Hepatocyte (in vitro differentiated cells): ENCODE results near the gene HDHD3. TPM values are rescaled to one million over a fixed set of nuclear protein-coding genes. Genes with fewer than 3 reads are reported as not detected.

Source experiments
- DNase-seq: peaks from one replicate; pipeline ENCODE4 v3.0.0-alpha.2; 2016; ENCODE audit warnings: low spot score
- H2AFZ ChIP-seq: fragments of 200-600 bp; sonication (generic); 2 replicates; pipeline ENCODE4 v1.6.0; 2016; ENCODE audit warnings: antibody characterized with exemption, mild to moderate bottlenecking
- H3K27ac ChIP-seq: fragments of 200-600 bp; sonication (generic); 2 replicates; pipeline ENCODE4 v1.5.1; 2016; ENCODE audit warnings: mild to moderate bottlenecking
- H3K27me3 ChIP-seq: fragments of 200-600 bp; sonication (generic); 2 replicates; pipeline ENCODE4 v1.6.1; 2016
- H3K36me3 ChIP-seq: fragments of 200-600 bp; sonication (generic); replicated peaks from 2 replicates; pipeline ENCODE4 v1.5.1; 2016; ENCODE audit warnings: low read depth; ENCODE audit not compliant: insufficient read depth
- H3K4me1 ChIP-seq: fragments of 200-600 bp; sonication (generic); 2 replicates; pipeline ENCODE4 v1.5.1; 2016; ENCODE audit warnings: mild to moderate bottlenecking, moderate library complexity; ENCODE audit not compliant: insufficient read depth
- H3K4me2 ChIP-seq: fragments of 200-600 bp; sonication (generic); 2 replicates; pipeline ENCODE4 v1.6.0; 2016
- H3K4me3 ChIP-seq: fragments of 200-600 bp; sonication (generic); 2 replicates; pipeline ENCODE4 v1.5.1; 2016; ENCODE audit warnings: mild to moderate bottlenecking
- H3K79me2 ChIP-seq: fragments of 200-600 bp; sonication (generic); 2 replicates; pipeline ENCODE4 v1.6.0; 2017; ENCODE audit warnings: mild to moderate bottlenecking
- H3K9me2 ChIP-seq: fragments of 200-600 bp; sonication (generic); replicated peaks from 2 replicates; pipeline ENCODE4 v1.6.0; 2017; ENCODE audit warnings: mild to moderate bottlenecking; ENCODE audit not compliant: insufficient read depth
- H3K9me3 ChIP-seq: fragments of 200-600 bp; sonication (generic); 2 replicates; pipeline ENCODE4 v1.5.1; 2016; ENCODE audit warnings: low read depth, mild to moderate bottlenecking
- H4K20me1 ChIP-seq: fragments of 200-600 bp; sonication (generic); 2 replicates; pipeline ENCODE4 v1.6.0; 2016; ENCODE audit warnings: mild to moderate bottlenecking; ENCODE audit not compliant: insufficient read depth, poor library complexity, severe bottlenecking
- CTCF ChIP-seq: fragments of 200-600 bp; sonication (generic); IDR thresholded peaks from 2 replicates; pipeline ENCODE4 v1.5.1; 2016; ENCODE audit warnings: antibody characterized with exemption, mild to moderate bottlenecking; ENCODE audit not compliant: poor library complexity
- EZH2 ChIP-seq: fragments of 200-600 bp; sonication (generic); IDR thresholded peaks from 2 replicates; pipeline ENCODE4 v1.6.1; 2016; ENCODE audit warnings: antibody characterized with exemption, mild to moderate bottlenecking, borderline replicate concordance
- EZH2phosphoT487 ChIP-seq: fragments of 200-600 bp; sonication (generic); IDR thresholded peaks from one replicate; pipeline ENCODE4 v1.6.1; 2018; ENCODE audit warnings: antibody characterized with exemption, mild to moderate bottlenecking, low read depth, moderate library complexity; ENCODE audit not compliant: unreplicated experiment, severe bottlenecking
- WGBS: methylation state at CpG from one replicate; pipeline ENCODE4 v1.1.6; 2016; ENCODE audit warnings: low lambda C conversion rate; ENCODE audit errors: missing lambda C conversion rate; 5-methylcytosine and 5-hydroxymethylcytosine counted together
- polyA plus RNA-seq: library from polyadenylated mRNA; unstranded; fragments of >200 nt; fragmentation: Nextera tagmentation; extraction: Ambion mirVana; gene quantifications from 2 replicates; pipeline ENCODE4 v1.2.1, GENCODE V29; 2016
- total RNA-seq: library from RNA; depleted of rRNA; stranded (reverse); fragments of >200 nt; gene quantifications from 2 replicates; pipeline ENCODE4 v1.2.3, GENCODE V29; 2014

Gene HDHD3
- total and polyA plus RNA-seq, 2 experiments from 2014 or later = 96.8 to 110 TPM

- Histone ChIP-seq H3K4me1 (peaks cover 21% of the 10 kb centered on the region), H3K27ac (no peak overlapping the region), H3K36me3 (no peaks in the 10 kb centered on the region), H3K4me2 (peak overlapping the region; percentile 88), H4K20me1 (peaks cover 28% of the 10 kb centered on the region), H3K79me2 (peaks cover 24% of the 10 kb centered on the region), H3K9me2 (no peaks in the 10 kb centered on the region), H3K9me3 (no peaks in the 10 kb centered on the region), H2AFZ (no peak overlapping the region), H3K4me3 (no peak overlapping the region), H3K27me3 (no peaks in the 10 kb centered on the region)
- WGBS = 92% methylated on average over 24 of the region's 24 CpGs
- no peak for DNase-seq
- TF ChIP-seq EZH2phosphoT487 (no peak), EZH2 (no peak), CTCF (no peak)
These were observed 3.0 kb downstream of the HDHD3 start for GRCh38 chr9:113373676-113374392.

GRCh38 chr9:113373256-113373655 lies 3.5 kb downstream of the HDHD3 start:
- no peaks in the 10 kb centered on the region for H3K27me3 ChIP-seq
- no peak for DNase-seq
- H2AFZ ChIP-seq = no peak overlapping the region
- 49% methylated on average over 3 of the region's 3 CpGs for WGBS
- peaks cover 28% of the 10 kb centered on the region for H4K20me1 ChIP-seq
- H3K4me1 ChIP-seq = peaks cover 15% of the 10 kb centered on the region
- no peaks in the 10 kb centered on the region for H3K9me3 ChIP-seq
- no peaks in the 10 kb centered on the region for H3K36me3 ChIP-seq
- peak overlapping the region; percentile 88 for H3K4me2 ChIP-seq
- peaks cover 24% of the 10 kb centered on the region for H3K79me2 ChIP-seq
- no peak overlapping the region for H3K27ac ChIP-seq
- no peak for TF ChIP-seq EZH2phosphoT487
- TF ChIP-seq EZH2 = no peak
- TF ChIP-seq CTCF = no peak
- no peak overlapping the region for H3K4me3 ChIP-seq
- H3K9me2 ChIP-seq = no peaks in the 10 kb centered on the region

GRCh38 chr9:113372059-113372458 lies 4.7 kb downstream of the HDHD3 start:
- TF ChIP-seq EZH2phosphoT487 = no peak
- no peak for TF ChIP-seq EZH2
- TF ChIP-seq CTCF = no peak

More at GRCh38 chr9:113372059-113372458, 4.7 kb downstream of the HDHD3 start:
- peaks cover 24% of the 10 kb centered on the region for H3K79me2 ChIP-seq
- H3K4me3 ChIP-seq = no peak overlapping the region
- no peaks in the 10 kb centered on the region for H3K9me2 ChIP-seq
- 94% methylated on average over 5 of the region's 5 CpGs for WGBS
- H4K20me1 ChIP-seq = peaks cover 28% of the 10 kb centered on the region
- no peak overlapping the region for H3K4me2 ChIP-seq
- peaks cover 7% of the 10 kb centered on the region for H3K4me1 ChIP-seq
- no peak overlapping the region for H3K27ac ChIP-seq
- H3K9me3 ChIP-seq = no peaks in the 10 kb centered on the region
- no peaks in the 10 kb centered on the region for H3K27me3 ChIP-seq
- no peaks in the 10 kb centered on the region for H3K36me3 ChIP-seq
- no peak for DNase-seq
- H2AFZ ChIP-seq = no peak overlapping the region
